Gastrocnemius medialis (tissue), 4 donors: ENCODE results near the gene ZNF681.

Source experiments
- CTCF ChIP-seq, 5 experiments: fragments of 450-650 bp in 3 of 5; fragments of 200-600 bp in 2 of 5; sonication (generic) in 2 of 5; IDR thresholded peaks in 4 of 5; conservative IDR thresholded peaks in 1 of 5; 1 replicate in 4 of 5; 2 replicates in 1 of 5; pipeline ENCODE4 v1.5.1; 2016 to 2019; ENCODE audit warnings: antibody characterized with exemption in 5 of 5, mild to moderate bottlenecking in 3 of 5, moderate library complexity in 3 of 5
- POLR2A ChIP-seq, 2 donors: fragments of 450-650 bp; IDR thresholded peaks; one replicate each; pipeline ENCODE4 v1.6.1; 2017; ENCODE audit warnings: antibody characterized with exemption in 2 of 2, mild to moderate bottlenecking in 2 of 2, moderate library complexity in 2 of 2

GRCh38 chr19:23787106-23787505 lies 28.4 kb upstream of the ZNF681 start:
- TF ChIP-seq CTCF (IDR thresholded peaks at IDR 0.05 in 4 of 5, conservative IDR thresholded peaks at IDR 0.05 in 1 of 5) = no peak
- TF ChIP-seq POLR2A (IDR thresholded peaks at IDR 0.05) = no peak
